GM23338 (cell line): ENCODE results near the gene JAZF1. TPM values are rescaled to one million over a fixed set of nuclear protein-coding genes. Genes with fewer than 3 reads are reported as not detected.

Experiments used
- ATAC-seq: fragments of 200-7000 bp; cut with Tn5 transposase; 3 replicates; pipeline ENCODE4 v1.9.1; 2020
- DNase-seq: peaks from one replicate; pipeline ENCODE4 v3.0.0-alpha.2; 2015; ENCODE audit warnings: low spot score
- H2AFZ ChIP-seq: fragments of 200-600 bp; sonication (generic); 2 replicates; pipeline ENCODE4 v1.8.0; 2016; ENCODE audit warnings: antibody characterized with exemption, mild to moderate bottlenecking, moderate library complexity
- H3F3A ChIP-seq: fragments of 200-600 bp; sonication (generic); replicated peaks from 2 replicates; pipeline ENCODE4 v1.8.0; 2017; ENCODE audit warnings: antibody characterized with exemption, mixed run types, low read depth
- H3K27ac ChIP-seq: fragments of 200-600 bp; sonication (generic); 2 replicates; pipeline ENCODE4 v1.6.1; 2016; ENCODE audit warnings: low read depth
- H3K27me3 ChIP-seq: fragments of 200-600 bp; sonication (generic); 2 replicates; pipeline ENCODE4 v1.8.0; 2016; ENCODE audit warnings: mild to moderate bottlenecking, mixed run types, moderate library complexity; ENCODE audit not compliant: insufficient read depth
- H3K36me3 ChIP-seq: fragments of 200-600 bp; sonication (generic); 2 replicates; pipeline ENCODE4 v1.8.0; 2016; ENCODE audit warnings: mild to moderate bottlenecking; ENCODE audit not compliant: insufficient read depth
- H3K4me1 ChIP-seq: fragments of 200-600 bp; sonication (generic); 2 replicates; pipeline ENCODE4 v1.8.0; 2016; ENCODE audit warnings: mild to moderate bottlenecking, moderate library complexity; ENCODE audit not compliant: insufficient read depth
- H3K4me2 ChIP-seq: fragments of 200-600 bp; sonication (generic); 2 replicates; pipeline ENCODE4 v1.7.1; 2017; ENCODE audit warnings: mixed run types
- H3K4me3 ChIP-seq: fragments of 200-600 bp; sonication (generic); 2 replicates; pipeline ENCODE4 v1.6.1; 2016; ENCODE audit warnings: mixed run types
- H3K79me2 ChIP-seq: fragments of 200-600 bp; sonication (generic); replicated peaks from 2 replicates; pipeline ENCODE4 v1.8.0; 2017; ENCODE audit warnings: mild to moderate bottlenecking; ENCODE audit not compliant: insufficient read depth
- H3K9me2 ChIP-seq: fragments of 200-600 bp; sonication (generic); 2 replicates; pipeline ENCODE4 v1.8.0; 2017; ENCODE audit not compliant: insufficient read depth
- H4K20me1 ChIP-seq: fragments of 200-600 bp; sonication (generic); replicated peaks from 2 replicates; pipeline ENCODE4 v1.8.0; 2017; ENCODE audit warnings: mild to moderate bottlenecking; ENCODE audit not compliant: insufficient read depth
- H3K27ac Mint-ChIP-seq: 2 replicates; pipeline ENCODE4 v1.8.0; 2020; ENCODE audit warnings: inconsistent platforms, mild to moderate bottlenecking, moderate library complexity, mixed read lengths
- H3K27me3 Mint-ChIP-seq: 3 replicates; pipeline ENCODE4 v1.8.0; 2022; ENCODE audit warnings: low read depth, mild to moderate bottlenecking, moderate library complexity, mixed read lengths, inconsistent platforms; ENCODE audit not compliant: insufficient read depth, poor library complexity
- H3K36me3 Mint-ChIP-seq: 3 replicates; pipeline ENCODE4 v1.8.0; 2021; ENCODE audit warnings: low read depth, mild to moderate bottlenecking, inconsistent platforms, moderate library complexity, mixed read lengths
- H3K4me1 Mint-ChIP-seq: 3 replicates; pipeline ENCODE4 v1.8.0; 2020; ENCODE audit warnings: mild to moderate bottlenecking, inconsistent platforms, mixed read lengths
- H3K4me3 Mint-ChIP-seq: 3 replicates; pipeline ENCODE4 v1.8.0; 2021; ENCODE audit warnings: moderate library complexity, mild to moderate bottlenecking, inconsistent platforms, mixed read lengths
- H3K9me3 Mint-ChIP-seq: 3 replicates; pipeline ENCODE4 v1.8.0; 2020; ENCODE audit warnings: moderate library complexity, mild to moderate bottlenecking, inconsistent platforms, mixed read lengths
- EZH2 ChIP-seq: fragments of 200-600 bp; sonication (generic); IDR thresholded peaks from one replicate; pipeline ENCODE4 v1.8.0; 2017; ENCODE audit warnings: antibody characterized with exemption, mild to moderate bottlenecking, low read depth; ENCODE audit not compliant: unreplicated experiment
- JUNB ChIP-seq: IDR thresholded peaks from one replicate; pipeline ENCODE4 v1.6.1; 2016; ENCODE audit warnings: antibody characterized with exemption; ENCODE audit not compliant: unreplicated experiment
- NANOG ChIP-seq: IDR thresholded peaks from 2 replicates; pipeline ENCODE4 v1.6.1; 2016; ENCODE audit warnings: antibody characterized with exemption, borderline replicate concordance
- STAT1 ChIP-seq: IDR thresholded peaks from one replicate; pipeline ENCODE4 v1.6.1; 2016; ENCODE audit warnings: antibody characterized with exemption; ENCODE audit not compliant: unreplicated experiment
- polyA plus RNA-seq: library from polyadenylated mRNA; unstranded; fragments of >200 nt; fragmentation: Nextera tagmentation; extraction: Ambion mirVana; gene quantifications from 2 replicates; pipeline ENCODE4 v1.2.1, GENCODE V29; 2016
- total RNA-seq: library from RNA; depleted of rRNA; stranded (reverse); fragments of >200 nt; shearing (Covaris generic); gene quantifications from 2 replicates; pipeline ENCODE4 v1.2.3, GENCODE V29; 2014
- TF ChIP-seq, protein P1 (sequence below): fragments of 250-450 bp; sonication (Bioruptor Pico); IDR thresholded peaks from 2 replicates; pipeline ENCODE4 v1.5.0; 2020; ENCODE audit warnings: mild to moderate bottlenecking, moderate library complexity

JAZF1 gene
- total and polyA plus RNA-seq, 2 experiments from 2014 or later = 12.2 to 22.2 TPM

- DNase-seq = no peak
- H3K9me3 Mint-ChIP-seq = no peaks in the 10 kb centered on the region
- no peak for TF ChIP-seq STAT1
- no peak for TF ChIP-seq NANOG
- no peak for TF ChIP-seq JUNB
- TF ChIP-seq, protein P1, sequence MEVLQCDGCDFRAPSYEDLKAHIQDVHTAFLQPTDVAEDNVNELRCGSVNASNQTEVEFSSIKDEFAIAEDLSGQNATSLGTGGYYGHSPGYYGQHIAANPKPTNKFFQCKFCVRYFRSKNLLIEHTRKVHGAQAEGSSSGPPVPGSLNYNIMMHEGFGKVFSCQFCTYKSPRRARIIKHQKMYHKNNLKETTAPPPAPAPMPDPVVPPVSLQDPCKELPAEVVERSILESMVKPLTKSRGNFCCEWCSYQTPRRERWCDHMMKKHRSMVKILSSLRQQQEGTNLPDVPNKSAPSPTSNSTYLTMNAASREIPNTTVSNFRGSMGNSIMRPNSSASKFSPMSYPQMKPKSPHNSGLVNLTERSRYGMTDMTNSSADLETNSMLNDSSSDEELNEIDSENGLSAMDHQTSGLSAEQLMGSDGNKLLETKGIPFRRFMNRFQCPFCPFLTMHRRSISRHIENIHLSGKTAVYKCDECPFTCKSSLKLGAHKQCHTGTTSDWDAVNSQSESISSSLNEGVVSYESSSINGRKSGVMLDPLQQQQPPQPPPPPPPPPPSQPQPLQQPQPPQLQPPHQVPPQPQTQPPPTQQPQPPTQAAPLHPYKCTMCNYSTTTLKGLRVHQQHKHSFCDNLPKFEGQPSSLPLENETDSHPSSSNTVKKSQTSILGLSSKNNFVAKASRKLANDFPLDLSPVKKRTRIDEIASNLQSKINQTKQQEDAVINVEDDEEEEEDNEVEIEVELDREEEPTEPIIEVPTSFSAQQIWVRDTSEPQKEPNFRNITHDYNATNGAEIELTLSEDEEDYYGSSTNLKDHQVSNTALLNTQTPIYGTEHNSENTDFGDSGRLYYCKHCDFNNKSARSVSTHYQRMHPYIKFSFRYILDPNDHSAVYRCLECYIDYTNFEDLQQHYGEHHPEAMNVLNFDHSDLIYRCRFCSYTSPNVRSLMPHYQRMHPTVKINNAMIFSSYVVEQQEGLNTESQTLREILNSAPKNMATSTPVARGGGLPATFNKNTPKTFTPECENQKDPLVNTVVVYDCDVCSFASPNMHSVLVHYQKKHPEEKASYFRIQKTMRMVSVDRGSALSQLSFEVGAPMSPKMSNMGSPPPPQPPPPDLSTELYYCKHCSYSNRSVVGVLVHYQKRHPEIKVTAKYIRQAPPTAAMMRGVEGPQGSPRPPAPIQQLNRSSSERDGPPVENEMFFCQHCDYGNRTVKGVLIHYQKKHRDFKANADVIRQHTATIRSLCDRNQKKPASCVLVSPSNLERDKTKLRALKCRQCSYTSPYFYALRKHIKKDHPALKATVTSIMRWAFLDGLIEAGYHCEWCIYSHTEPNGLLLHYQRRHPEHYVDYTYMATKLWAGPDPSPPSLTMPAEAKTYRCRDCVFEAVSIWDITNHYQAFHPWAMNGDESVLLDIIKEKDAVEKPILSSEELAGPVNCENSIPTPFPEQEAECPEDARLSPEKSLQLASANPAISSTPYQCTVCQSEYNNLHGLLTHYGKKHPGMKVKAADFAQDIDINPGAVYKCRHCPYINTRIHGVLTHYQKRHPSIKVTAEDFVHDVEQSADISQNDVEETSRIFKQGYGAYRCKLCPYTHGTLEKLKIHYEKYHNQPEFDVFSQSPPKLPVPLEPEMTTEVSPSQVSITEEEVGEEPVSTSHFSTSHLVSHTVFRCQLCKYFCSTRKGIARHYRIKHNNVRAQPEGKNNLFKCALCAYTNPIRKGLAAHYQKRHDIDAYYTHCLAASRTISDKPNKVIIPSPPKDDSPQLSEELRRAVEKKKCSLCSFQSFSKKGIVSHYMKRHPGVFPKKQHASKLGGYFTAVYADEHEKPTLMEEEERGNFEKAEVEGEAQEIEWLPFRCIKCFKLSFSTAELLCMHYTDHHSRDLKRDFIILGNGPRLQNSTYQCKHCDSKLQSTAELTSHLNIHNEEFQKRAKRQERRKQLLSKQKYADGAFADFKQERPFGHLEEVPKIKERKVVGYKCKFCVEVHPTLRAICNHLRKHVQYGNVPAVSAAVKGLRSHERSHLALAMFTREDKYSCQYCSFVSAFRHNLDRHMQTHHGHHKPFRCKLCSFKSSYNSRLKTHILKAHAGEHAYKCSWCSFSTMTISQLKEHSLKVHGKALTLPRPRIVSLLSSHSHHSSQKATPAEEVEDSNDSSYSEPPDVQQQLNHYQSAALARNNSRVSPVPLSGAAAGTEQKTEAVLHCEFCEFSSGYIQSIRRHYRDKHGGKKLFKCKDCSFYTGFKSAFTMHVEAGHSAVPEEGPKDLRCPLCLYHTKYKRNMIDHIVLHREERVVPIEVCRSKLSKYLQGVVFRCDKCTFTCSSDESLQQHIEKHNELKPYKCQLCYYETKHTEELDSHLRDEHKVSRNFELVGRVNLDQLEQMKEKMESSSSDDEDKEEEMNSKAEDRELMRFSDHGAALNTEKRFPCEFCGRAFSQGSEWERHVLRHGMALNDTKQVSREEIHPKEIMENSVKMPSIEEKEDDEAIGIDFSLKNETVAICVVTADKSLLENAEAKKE (CRISPR knock-in tag) = no peak
These were observed 313.5 kb downstream of the JAZF1 start for GRCh38 chr7:27866828-27867672.

DNA sequence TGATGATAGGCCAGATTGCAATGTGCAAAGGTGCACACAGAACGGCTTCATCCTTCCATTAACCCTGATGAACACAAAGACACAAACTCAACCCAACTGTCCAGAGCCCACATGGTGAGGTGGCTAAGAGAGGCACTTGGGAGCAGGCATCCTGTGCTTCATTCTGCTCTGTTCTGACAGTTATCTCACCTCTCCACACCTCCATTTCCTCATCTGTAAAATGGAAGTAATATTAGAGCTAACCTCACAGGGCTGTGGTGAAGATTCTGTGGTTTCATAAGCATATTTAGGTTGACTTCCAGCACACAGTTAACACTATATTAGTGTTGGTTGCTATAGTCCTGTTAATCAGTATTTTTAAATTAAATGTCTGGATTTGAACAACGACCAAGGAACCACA is 314.3 kb downstream of the JAZF1 start:
- H3K36me3 ChIP-seq = no peaks in the 10 kb centered on the region
- H3K4me2 ChIP-seq = no peak overlapping the region
- no peak overlapping the region for H3K27ac ChIP-seq
- H3K9me2 ChIP-seq = no peaks in the 10 kb centered on the region
- H3K4me1 ChIP-seq = peaks cover 14% of the 10 kb centered on the region; the same call in 1 of the 2 replicates
- no peak for TF ChIP-seq EZH2
- no peaks in the 10 kb centered on the region for H3K9me3 Mint-ChIP-seq
- H2AFZ ChIP-seq = no peak overlapping the region
- no peak overlapping the region for H3K4me3 ChIP-seq
- H3F3A ChIP-seq = no peaks in the 10 kb centered on the region
- no peak overlapping the region for H3K27ac Mint-ChIP-seq
- H4K20me1 ChIP-seq = 0 out of 2 replicates have a peak, but pooled peaks cover 7% of the 10 kb centered on the region
- H3K27me3 Mint-ChIP-seq = peaks cover 2% of the 10 kb centered on the region
- H3K4me1 Mint-ChIP-seq = peaks cover 18% of the 10 kb centered on the region
- H3K27me3 ChIP-seq = no peaks in the 10 kb centered on the region
- H3K36me3 Mint-ChIP-seq = no peaks in the 10 kb centered on the region; the same call in 2 of the 3 replicates
- H3K4me3 Mint-ChIP-seq = no peak overlapping the region
- ATAC-seq (no peak), DNase-seq (no peak)
- no peaks in the 10 kb centered on the region for H3K79me2 ChIP-seq

More at GRCh38 chr7:27866828-27867672, 313.5 kb downstream of the JAZF1 start:
- H2AFZ ChIP-seq = no peak overlapping the region
- no peaks in the 10 kb centered on the region for H3K9me2 ChIP-seq
- H3K4me1 ChIP-seq = peaks cover 14% of the 10 kb centered on the region
- H3K36me3 Mint-ChIP-seq = no peaks in the 10 kb centered on the region
- 0 out of 2 replicates have a peak, but pooled peaks cover 7% of the 10 kb centered on the region for H4K20me1 ChIP-seq
- H3F3A ChIP-seq = no peaks in the 10 kb centered on the region
- H3K4me3 ChIP-seq = no peak overlapping the region
- H3K4me3 Mint-ChIP-seq = no peak overlapping the region
- H3K4me2 ChIP-seq = no peak overlapping the region
- no peak overlapping the region for H3K27ac ChIP-seq
- peaks cover 2% of the 10 kb centered on the region for H3K27me3 Mint-ChIP-seq
- H3K4me1 Mint-ChIP-seq = peaks cover 18% of the 10 kb centered on the region
- H3K27me3 ChIP-seq = no peaks in the 10 kb centered on the region
- no peak overlapping the region for H3K27ac Mint-ChIP-seq
- no peaks in the 10 kb centered on the region for H3K36me3 ChIP-seq
- no peaks in the 10 kb centered on the region for H3K79me2 ChIP-seq
- no peak for ATAC-seq
